HG02973 (cell line): Measurements from ENCODE around the gene ZNF398.
A peak's percentile ranks its signal among the peaks of the same experiment; 100 is the strongest.

Source experiments
- ATAC-seq: cut with Tn5 transposase; IDR thresholded peaks from one replicate; pipeline ENCODE4 v1.9.1; 2021; ENCODE audit warnings: moderate library complexity; ENCODE audit not compliant: unreplicated experiment

The ZNF398 gene

GRCh38 chr7:149195180-149196150 is 48.2 kb downstream of the ZNF398 start, which contains the start of gene ZNF282:
Gene ZNF282, plus strand, starts transcription at chr7:149195546. Its CDS starts 44 bp downstream, at chr7:149195590.
- ATAC-seq, result peak; percentile 94

GRCh38 chr7:149196151-149196704 is 49.0 kb downstream of the ZNF398 start:
- ATAC-seq, result no peak

GRCh38 chr7:149196705-149197171 is 49.5 kb downstream of the ZNF398 start:
- no peak for ATAC-seq

GRCh38 chr7:149197675-149198074 is 50.4 kb downstream of the ZNF398 start:
- no peak for ATAC-seq

GRCh38 chr7:149198161-149198816 is 51.0 kb downstream of the ZNF398 start:
- ATAC-seq, result no peak

GRCh38 chr7:149199234-149199995 is 52.2 kb downstream of the ZNF398 start:
- no peak for ATAC-seq

- ATAC-seq, result no peak
These were observed 55.6 kb downstream of the ZNF398 start for GRCh38 chr7:149202831-149203231.

GRCh38 chr7:149205690-149206381 is 58.6 kb downstream of the ZNF398 start:
- ATAC-seq, result no peak

GRCh38 chr7:149207324-149208035 is 60.2 kb downstream of the ZNF398 start:
- no peak for ATAC-seq

GRCh38 chr7:149209518-149210269 is 62.4 kb downstream of the ZNF398 start:
- ATAC-seq, result no peak

- no peak for ATAC-seq
These were observed 63.3 kb downstream of the ZNF398 start for GRCh38 chr7:149210551-149210950.

- ATAC-seq, result no peak
These were observed 66.9 kb downstream of the ZNF398 start for GRCh38 chr7:149214020-149214720.

- no peak for ATAC-seq
These were observed 69.1 kb downstream of the ZNF398 start for GRCh38 chr7:149216402-149216801.

GRCh38 chr7:149217570-149217969 is 70.3 kb downstream of the ZNF398 start:
- no peak for ATAC-seq

GRCh38 chr7:149218469-149219420 is 71.5 kb downstream of the ZNF398 start:
- no peak for ATAC-seq

- ATAC-seq, result no peak
These were observed 73.3 kb downstream of the ZNF398 start for GRCh38 chr7:149220534-149220933.

- ATAC-seq, result no peak
These were observed 75.9 kb downstream of the ZNF398 start for GRCh38 chr7:149223176-149223575.
